ENCODE data around the gene RAC3. TPM values are rescaled to one million over a fixed set of nuclear protein-coding genes. Genes with fewer than 3 reads are reported as not detected.

Gene RAC3
- total and polyA plus RNA-seq, 4 donors: 0.63 to 6.3 (median 3.3) TPM

- Histone ChIP-seq H3K27me3 (ENCODE audit: control insufficient read depth in 4 of 4, insufficient read depth in 4 of 4, low read length in 3 of 4) (no peaks in the 10 kb centered on the region), H3K4me1 (ENCODE audit: control insufficient read depth in 4 of 4, insufficient read depth in 4 of 4, low read length in 3 of 4) (peaks cover 13 to 35% (median 24%) of the 10 kb centered on the region in 4 donors), H3K27ac (ENCODE audit: low read depth in 1 of 2, low read length in 2 of 2) (no peak overlapping the region), H3K9me3 (ENCODE audit: control insufficient read depth in 4 of 4, low read length in 3 of 4) (no peaks in the 10 kb centered on the region), H3K9ac (ENCODE audit: low read depth in 1 of 2, low read length in 2 of 2) (no peak overlapping the region), H3K4me3 (ENCODE audit: low read depth in 1 of 3, low read length in 3 of 3) (no peak overlapping the region), H3K36me3 (ENCODE audit: control insufficient read depth in 4 of 4, insufficient read depth in 3 of 4, low read depth in 1 of 4, low read length in 3 of 4) (peaks cover 0 to 3% (median under 1%) of the 10 kb centered on the region in 4 donors)
- DNase-seq (ENCODE audit: low spot score): no peak
- TF ChIP-seq ZBTB33 (IDR thresholded peaks at IDR 0.05): no peak
- TF ChIP-seq HNF4G (IDR thresholded peaks at IDR 0.05): no peak
- no peak for TF ChIP-seq YY1 (IDR thresholded peaks at IDR 0.05)
- TF ChIP-seq NR2F2 (IDR thresholded peaks at IDR 0.05): no peak
- TF ChIP-seq EGR1 (IDR thresholded peaks at IDR 0.05; ENCODE audit: low read depth in 2 of 2): no peak
- no peak for TF ChIP-seq ATF3 (IDR thresholded peaks at IDR 0.05)
- no peak for TF ChIP-seq REST (IDR thresholded peaks at IDR 0.05)
- TF ChIP-seq JUND (IDR thresholded peaks at IDR 0.05): no peak
- no peak for TF ChIP-seq TAF1 (conservative IDR thresholded peaks at IDR 0.05)
- 61% methylated on average over 39 of the region's 39 CpGs for WGBS
Measured at GRCh38 chr17:81994593-81995462, 36.6 kb upstream of the RAC3 start.

- H3K4me3 ChIP-seq (ENCODE audit: low read depth in 1 of 3, low read length in 3 of 3): no peak overlapping the region
- H3K27me3 ChIP-seq (ENCODE audit: control insufficient read depth in 4 of 4, insufficient read depth in 4 of 4, low read length in 3 of 4): no peaks in the 10 kb centered on the region
- TF ChIP-seq REST (IDR thresholded peaks at IDR 0.05) (no peak), RXRA (IDR thresholded peaks at IDR 0.05) (no peak), FOXA2 (IDR thresholded peaks at IDR 0.05) (no peak), RAD21 (IDR thresholded peaks at IDR 0.05) (no peak), ATF3 (IDR thresholded peaks at IDR 0.05) (no peak), JUND (IDR thresholded peaks at IDR 0.05) (no peak), SP1 (IDR thresholded peaks at IDR 0.05) (no peak), YY1 (IDR thresholded peaks at IDR 0.05) (no peak), NR2F2 (IDR thresholded peaks at IDR 0.05) (no peak), TAF1 (conservative IDR thresholded peaks at IDR 0.05) (no peak), MAX (IDR thresholded peaks at IDR 0.05) (no peak)
- peaks cover 0 to 3% (median under 1%) of the 10 kb centered on the region in 4 donors for H3K36me3 ChIP-seq (ENCODE audit: control insufficient read depth in 4 of 4, insufficient read depth in 3 of 4, low read depth in 1 of 4, low read length in 3 of 4)
- no peak for DNase-seq (ENCODE audit: low spot score)
- WGBS: 96% methylated on average over 29 of the region's 29 CpGs
- H3K4me1 ChIP-seq (ENCODE audit: control insufficient read depth in 4 of 4, insufficient read depth in 4 of 4, low read length in 3 of 4): peaks cover 17 to 41% (median 27%) of the 10 kb centered on the region in 4 donors
- H3K9me3 ChIP-seq (ENCODE audit: control insufficient read depth in 4 of 4, low read length in 3 of 4): no peaks in the 10 kb centered on the region
- no peak overlapping the region for H3K9ac ChIP-seq (ENCODE audit: low read depth in 1 of 2, low read length in 2 of 2)
- no peak overlapping the region for H3K27ac ChIP-seq (ENCODE audit: low read depth in 1 of 2, low read length in 2 of 2)
Measured at GRCh38 chr17:81995463-81996231, 35.8 kb upstream of the RAC3 start.

Data from liver (tissue), 9 donors.